Lung microvascular endothelial cell (primary cell): ENCODE measurements around the gene FALEC. TPM values are rescaled to one million over a fixed set of nuclear protein-coding genes. Genes with fewer than 3 reads are reported as not detected.

Experiments
- DNase-seq, 2 donors: peaks; one replicate each; pipeline versions ENCODE4 v3.0.0 to v3.0.0-alpha.2; 2010; ENCODE audit warnings: low read depth in 2 of 2
- total RNA-seq: library from RNA; depleted of rRNA; stranded (reverse); fragments of >200 nt; gene quantifications from 2 replicates; pipeline ENCODE4 v1.2.1, GENCODE V29; 2014

Gene FALEC
- total RNA-seq, 1 donor from 2014 or later = not detected

- DNase-seq = peak; percentile 85
Measured at GRCh38 chr1:150558761-150559655, 43.5 kb downstream of the FALEC start.

- no peak for DNase-seq
Measured at GRCh38 chr1:150559656-150560010, 44.1 kb downstream of the FALEC start.

GRCh38 chr1:150560011-150560438, 44.5 kb downstream of the FALEC start:
- peak; percentile 74 to 85 for DNase-seq

GRCh38 chr1:150560576-150561253, 45.2 kb downstream of the FALEC start:
- peak in 1 of 2 donors; percentile 88 for DNase-seq

GRCh38 chr1:150561254-150561973, 45.9 kb downstream of the FALEC start:
- peak; percentile 86 to 99 for DNase-seq

- DNase-seq = peak; percentile 93 to 94
Measured at GRCh38 chr1:150561974-150562445, 46.5 kb downstream of the FALEC start.

GRCh38 chr1:150562446-150563339, 47.1 kb downstream of the FALEC start:
- peak; percentile 20 to 28 for DNase-seq

GRCh38 chr1:150563340-150564038, 47.9 kb downstream of the FALEC start:
- peak; percentile 48 to 59 for DNase-seq

GRCh38 chr1:150564051-150564991, 48.8 kb downstream of the FALEC start:
- DNase-seq = peak; percentile 14 to 21

GRCh38 chr1:150565240-150565991, 49.9 kb downstream of the FALEC start:
- peak; percentile 5 to 9 for DNase-seq

- peak; percentile 12 to 69 for DNase-seq
Measured at GRCh38 chr1:150566589-150567340, 51.2 kb downstream of the FALEC start.

- DNase-seq = no peak
Measured at GRCh38 chr1:150567341-150567716, 51.8 kb downstream of the FALEC start.

- DNase-seq = peak; percentile 93 to 98
Measured at GRCh38 chr1:150567717-150568593, 52.4 kb downstream of the FALEC start.

- DNase-seq = peak in 1 of 2 donors; percentile 71
Measured at GRCh38 chr1:150568594-150568966, 53.0 kb downstream of the FALEC start.

- peak; percentile 10 to 16 for DNase-seq
Measured at GRCh38 chr1:150572918-150573647, 57.5 kb downstream of the FALEC start.

GRCh38 chr1:150573648-150574071, 58.1 kb downstream of the FALEC start:
- peak in 1 of 2 donors; percentile 12 for DNase-seq
